Measurements from ENCODE around the gene DNAL1. TPM values are rescaled to one million over a fixed set of nuclear protein-coding genes. Genes with fewer than 3 reads are reported as not detected.

Gene DNAL1
- total RNA-seq, 1 donor from 2014 or later = 16.6 TPM

DNA sequence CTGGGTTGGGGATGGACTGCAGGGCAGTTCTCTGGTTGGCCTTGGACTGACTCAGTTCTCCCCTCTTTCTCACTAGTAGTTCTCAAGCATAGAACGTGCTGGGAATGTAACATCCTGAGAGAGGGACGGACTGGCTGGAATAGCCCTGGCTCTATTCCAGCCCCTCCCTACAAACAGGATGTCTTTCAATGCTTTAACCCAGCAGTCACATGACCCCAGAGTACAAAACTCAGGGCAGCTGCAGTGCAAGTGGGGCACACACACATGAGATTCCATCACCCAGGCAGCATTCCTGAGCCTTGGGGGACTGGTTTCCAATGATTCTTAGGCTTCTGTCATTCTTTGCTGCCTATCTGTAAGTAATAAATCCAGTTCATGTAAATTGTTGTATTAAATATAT, 34.1 kb upstream of the DNAL1 start:
- intact Hi-C loops (cut with DNase I) = no loop called here
- no peaks in the 10 kb centered on the region for H3K36me3 ChIP-seq
- no peaks in the 10 kb centered on the region for H3K27me3 ChIP-seq
- H3K27ac ChIP-seq = no peak overlapping the region
- DNase-seq = no peak
- no peak for ATAC-seq
- H3K9me3 ChIP-seq = no peaks in the 10 kb centered on the region
- TF ChIP-seq, protein P1, sequence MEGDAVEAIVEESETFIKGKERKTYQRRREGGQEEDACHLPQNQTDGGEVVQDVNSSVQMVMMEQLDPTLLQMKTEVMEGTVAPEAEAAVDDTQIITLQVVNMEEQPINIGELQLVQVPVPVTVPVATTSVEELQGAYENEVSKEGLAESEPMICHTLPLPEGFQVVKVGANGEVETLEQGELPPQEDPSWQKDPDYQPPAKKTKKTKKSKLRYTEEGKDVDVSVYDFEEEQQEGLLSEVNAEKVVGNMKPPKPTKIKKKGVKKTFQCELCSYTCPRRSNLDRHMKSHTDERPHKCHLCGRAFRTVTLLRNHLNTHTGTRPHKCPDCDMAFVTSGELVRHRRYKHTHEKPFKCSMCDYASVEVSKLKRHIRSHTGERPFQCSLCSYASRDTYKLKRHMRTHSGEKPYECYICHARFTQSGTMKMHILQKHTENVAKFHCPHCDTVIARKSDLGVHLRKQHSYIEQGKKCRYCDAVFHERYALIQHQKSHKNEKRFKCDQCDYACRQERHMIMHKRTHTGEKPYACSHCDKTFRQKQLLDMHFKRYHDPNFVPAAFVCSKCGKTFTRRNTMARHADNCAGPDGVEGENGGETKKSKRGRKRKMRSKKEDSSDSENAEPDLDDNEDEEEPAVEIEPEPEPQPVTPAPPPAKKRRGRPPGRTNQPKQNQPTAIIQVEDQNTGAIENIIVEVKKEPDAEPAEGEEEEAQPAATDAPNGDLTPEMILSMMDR (IDR thresholded peaks at IDR 0.05) = no peak
- H3K4me1 ChIP-seq = no peaks in the 10 kb centered on the region
- no peak overlapping the region for H3K4me3 ChIP-seq

DNA sequence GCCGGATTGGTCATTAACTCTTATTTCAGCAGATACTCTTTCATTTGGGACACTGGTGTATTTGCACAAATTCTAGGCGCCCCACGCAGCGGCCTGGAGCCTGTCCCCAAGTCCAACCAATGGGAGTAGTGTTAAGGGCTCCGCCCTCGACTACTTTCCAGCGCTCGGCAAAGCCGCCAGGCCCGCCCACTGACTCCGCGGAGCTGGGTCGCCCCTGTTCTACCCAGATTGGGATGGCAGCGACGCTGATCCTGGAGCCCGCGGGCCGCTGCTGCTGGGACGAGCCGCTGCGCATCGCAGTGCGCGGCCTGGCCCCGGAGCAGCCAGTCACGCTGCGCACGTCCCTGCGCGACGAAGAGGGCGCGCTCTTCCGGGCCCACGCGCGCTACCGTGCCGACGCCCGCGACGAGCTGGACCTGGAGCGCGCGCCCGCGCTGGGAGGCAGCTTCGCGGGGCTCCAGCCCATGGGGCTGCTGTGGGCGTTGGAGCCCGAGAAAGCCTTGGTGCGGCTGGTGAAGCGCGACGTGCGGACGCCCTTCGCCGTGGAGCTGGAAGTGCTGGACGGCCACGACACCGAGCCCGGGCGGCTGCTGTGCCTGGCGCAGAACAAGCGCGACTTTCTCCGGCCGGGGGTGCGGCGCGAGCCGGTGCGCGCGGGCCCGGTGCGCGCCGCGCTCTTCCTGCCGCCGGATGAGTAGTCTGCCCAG, 32.3 kb upstream of the DNAL1 start, which contains the start of gene ACOT6:
Gene ACOT6 (plus strand): TSS at position 179 of the 707 bp plus-strand sequence. CDS start 55 bp downstream, at position 234.
- Histone ChIP-seq H3K27me3 (no peaks in the 10 kb centered on the region), H3K4me3 (peak within 1 kb of the TSS; percentile 68), H3K9me3 (no peaks in the 10 kb centered on the region), H3K4me1 (no peaks in the 10 kb centered on the region), H3K36me3 (no peaks in the 10 kb centered on the region), H3K27ac (peak within 1 kb of the TSS; percentile 84)
- TF ChIP-seq, protein P1 (IDR thresholded peaks at IDR 0.05) = no peak
- DNase-seq (peak; percentile 91), ATAC-seq (peak; percentile 95)
- intact Hi-C loops (cut with DNase I) = no loop called here

DNA sequence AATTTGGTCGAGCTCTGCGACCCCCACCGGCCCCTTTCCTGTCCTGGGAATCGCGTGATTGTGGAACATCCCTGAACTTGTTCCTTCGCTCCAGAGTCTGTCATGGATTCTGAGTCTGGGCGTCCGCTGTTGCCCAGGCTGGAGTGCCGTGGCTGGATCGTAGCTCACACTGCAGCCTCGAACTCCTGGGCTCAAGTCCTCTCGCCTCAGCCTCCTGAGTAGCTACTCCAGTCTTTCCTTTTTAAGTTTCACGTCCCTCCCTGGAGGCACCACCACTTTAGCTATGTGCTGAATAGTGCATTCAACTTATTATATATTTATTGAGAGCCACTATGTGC, 31.8 kb upstream of the DNAL1 start:
- ATAC-seq (peak; percentile 31), DNase-seq (no peak)
- Histone ChIP-seq H3K27ac (peak overlapping the region; percentile 84), H3K9me3 (no peaks in the 10 kb centered on the region), H3K4me3 (peak overlapping the region; percentile 68), H3K4me1 (no peaks in the 10 kb centered on the region), H3K27me3 (no peaks in the 10 kb centered on the region), H3K36me3 (no peaks in the 10 kb centered on the region)
- intact Hi-C loops (cut with DNase I) = no loop called here
- TF ChIP-seq, protein P1 (IDR thresholded peaks at IDR 0.05) = no peak

DNA sequence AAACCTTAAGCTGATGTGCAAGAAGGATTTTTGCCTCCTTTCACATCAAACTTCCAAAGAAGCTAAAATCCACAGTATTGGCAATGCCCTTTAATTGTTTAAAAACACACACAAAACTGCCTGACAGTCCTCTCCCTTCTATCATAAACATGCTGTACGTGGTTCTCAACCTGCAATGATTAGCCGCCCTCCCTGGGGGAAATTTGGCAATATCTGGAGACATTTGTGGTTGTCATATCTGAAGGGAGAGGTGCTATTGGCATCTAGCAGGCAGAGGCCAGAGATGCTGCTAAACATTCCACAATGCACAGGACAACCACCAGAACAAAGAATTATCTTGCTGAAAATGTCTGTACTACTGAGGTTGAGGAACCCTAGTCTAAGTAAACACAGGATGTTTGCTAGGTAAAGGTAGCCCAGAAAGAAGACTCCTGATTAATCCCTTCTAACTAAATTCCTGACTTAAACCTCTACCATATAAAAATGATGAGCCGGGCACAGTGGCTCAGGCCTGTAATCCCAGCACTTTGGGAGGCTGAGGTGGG, 31.3 kb upstream of the DNAL1 start:
- Histone ChIP-seq H3K4me3 (peak overlapping the region; percentile 68), H3K27me3 (no peaks in the 10 kb centered on the region), H3K4me1 (no peaks in the 10 kb centered on the region), H3K27ac (no peak overlapping the region), H3K36me3 (no peaks in the 10 kb centered on the region), H3K9me3 (no peaks in the 10 kb centered on the region)
- intact Hi-C loops (cut with DNase I) = no loop called here
- TF ChIP-seq, protein P1 (IDR thresholded peaks at IDR 0.05) = no peak
- no peak for DNase-seq
- no peak for ATAC-seq

DNA sequence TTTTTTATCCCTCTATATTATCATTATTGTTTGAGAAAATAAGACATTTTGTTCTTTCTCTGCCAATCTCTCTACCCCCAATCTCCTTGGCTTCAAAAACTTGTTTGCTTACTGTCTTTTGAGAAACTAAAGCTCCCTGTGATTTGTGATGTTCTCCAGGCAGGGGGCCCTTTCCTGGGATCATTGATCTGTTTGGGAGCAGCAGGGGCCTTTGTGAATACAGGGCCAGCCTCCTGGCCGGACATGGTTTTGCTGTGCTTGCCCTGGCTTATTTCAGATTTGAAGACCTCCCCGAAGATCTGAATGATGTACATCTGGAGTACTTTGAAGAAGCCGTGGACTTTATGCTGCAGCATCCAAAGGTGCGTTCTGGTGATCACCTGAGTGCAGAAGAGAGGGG, 28.0 kb upstream of the DNAL1 start:
- intact Hi-C loops (cut with DNase I) = no loop called here
- H3K36me3 ChIP-seq = no peaks in the 10 kb centered on the region
- no peak overlapping the region for H3K4me3 ChIP-seq
- TF ChIP-seq, protein P1 (IDR thresholded peaks at IDR 0.05) = no peak
- no peaks in the 10 kb centered on the region for H3K4me1 ChIP-seq
- no peaks in the 10 kb centered on the region for H3K9me3 ChIP-seq
- no peak for DNase-seq
- H3K27ac ChIP-seq = no peak overlapping the region
- no peak for ATAC-seq
- no peaks in the 10 kb centered on the region for H3K27me3 ChIP-seq
